Middle frontal gyrus (tissue), 1 donor: ENCODE results near the gene TOP3A.
"Not testable (repeated sequence)": the region's sequence is repeated elsewhere in the genome, so short reads cannot be mapped to it uniquely, and the experiment has no call there.

Source experiments
- DNase-seq: peaks from one replicate; pipeline ENCODE4 v3.0.0-alpha.2; 2015; ENCODE audit warnings: low spot score; ENCODE audit errors: extremely low spot score

Gene TOP3A

DNA sequence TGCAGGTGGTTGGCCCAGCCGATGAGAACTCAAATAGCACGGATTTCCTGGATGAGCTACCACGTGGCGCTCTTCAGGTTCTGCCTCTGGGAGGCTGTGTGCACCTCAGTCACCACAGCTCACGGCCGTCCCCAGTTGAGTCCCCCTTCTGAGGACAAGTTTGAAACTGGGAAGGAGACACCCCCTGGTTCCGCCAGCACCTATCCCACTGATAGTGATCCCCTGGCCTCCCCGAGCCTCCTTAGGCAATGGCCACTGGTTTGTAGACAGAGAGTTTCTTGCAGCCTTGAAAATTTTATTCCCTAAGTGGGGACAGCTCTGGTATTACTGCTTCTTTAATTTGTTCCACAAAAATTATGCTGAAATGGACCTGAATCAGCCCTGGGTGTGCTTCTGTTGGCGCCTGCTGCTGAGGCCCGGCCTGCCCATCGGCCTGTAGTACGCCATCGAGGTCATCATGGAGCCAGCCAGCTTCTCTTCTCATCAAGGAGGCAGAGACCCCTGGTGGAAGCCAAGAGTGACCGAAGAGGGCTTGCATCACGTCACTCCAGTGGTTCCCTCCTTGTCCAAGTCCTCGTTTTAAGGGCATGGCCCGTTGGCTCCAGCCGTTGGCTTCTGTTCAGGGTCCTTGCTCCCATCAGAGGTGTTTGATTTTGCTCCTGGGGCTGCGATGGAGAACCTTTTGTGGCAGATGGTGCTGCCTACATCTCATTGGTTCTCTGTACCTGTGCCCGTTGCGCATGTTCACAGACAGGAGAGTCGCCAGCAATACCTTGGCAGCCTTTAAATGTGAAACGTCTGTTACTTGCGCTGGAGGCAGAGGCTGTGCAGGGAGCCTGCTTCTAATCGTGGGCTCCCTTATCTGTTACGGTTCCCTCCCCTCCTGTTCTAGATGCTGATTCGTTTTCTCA is 9.6 kb upstream of the TOP3A start:
- no peak for DNase-seq

GRCh38 chr17:18323507-18324139 is 8.8 kb upstream of the TOP3A start:
- DNase-seq, result no peak

DNA sequence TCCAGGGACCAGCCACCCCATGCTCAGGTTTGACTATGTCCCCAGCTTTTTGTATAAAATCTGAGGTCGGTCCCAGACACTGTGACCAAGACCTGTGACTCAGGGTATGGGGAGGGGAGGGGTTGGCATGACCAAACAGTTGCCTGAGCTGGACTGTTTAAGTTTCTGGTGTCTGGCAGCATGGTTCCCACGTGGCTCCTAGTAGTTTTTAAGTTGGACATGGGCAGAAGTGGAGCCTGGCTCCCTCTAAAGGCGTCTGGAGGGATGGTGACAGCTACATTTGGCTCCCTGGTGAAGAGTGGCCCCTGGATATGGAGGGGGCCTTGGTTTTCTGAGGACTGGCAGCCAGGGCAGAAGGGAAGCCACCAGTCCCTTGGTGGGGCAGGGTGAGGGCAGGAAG is 8.2 kb upstream of the TOP3A start:
- DNase-seq, result no peak

DNA sequence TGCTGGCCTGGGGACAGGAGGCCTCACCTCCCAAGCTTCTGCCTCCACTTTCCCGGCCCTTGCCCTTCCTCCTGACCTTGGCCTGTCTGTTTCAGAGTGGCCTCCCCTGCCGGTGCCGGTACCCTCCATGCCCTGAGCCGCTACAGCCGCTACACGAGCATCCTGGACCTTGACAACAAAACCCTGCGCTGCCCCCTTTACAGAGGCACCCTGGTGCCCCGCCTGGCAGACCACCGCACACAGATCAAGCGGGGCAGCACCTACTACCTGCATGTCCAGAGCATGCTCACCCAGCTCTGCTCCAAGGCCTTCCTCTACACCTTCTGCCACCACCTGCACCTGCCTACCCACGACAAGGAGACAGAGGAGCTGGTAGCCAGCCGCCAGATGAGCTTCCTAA is 7.7 kb upstream of the TOP3A start:
- DNase-seq, result no peak

DNA sequence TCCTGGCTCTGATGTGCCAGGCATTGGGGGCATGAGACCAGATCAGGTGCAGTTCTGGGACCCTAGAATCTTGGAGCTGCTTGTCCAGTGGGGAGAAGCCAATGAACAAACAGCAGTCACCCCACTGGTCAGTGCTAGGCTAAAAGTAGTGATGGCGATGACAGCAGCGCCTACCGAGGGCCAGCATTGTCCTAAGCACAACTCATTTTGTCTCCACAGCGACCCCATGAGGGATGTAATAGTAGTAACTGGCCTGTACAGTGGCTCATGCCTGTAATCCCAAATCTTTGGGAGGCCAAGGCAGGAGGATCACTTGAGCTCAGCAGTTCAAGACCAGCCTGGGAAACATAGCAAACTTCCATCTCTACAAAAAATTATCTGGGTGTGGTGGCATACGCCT is 6.5 kb upstream of the TOP3A start:
- no peak for DNase-seq

GRCh38 chr17:18320301-18320700 is 5.5 kb upstream of the TOP3A start:
- DNase-seq, result no peak

GRCh38 chr17:18319604-18320256 is 4.9 kb upstream of the TOP3A start:
- DNase-seq, result no peak

GRCh38 chr17:18318771-18319450 is 4.1 kb upstream of the TOP3A start:
- DNase-seq, result no peak

DNA sequence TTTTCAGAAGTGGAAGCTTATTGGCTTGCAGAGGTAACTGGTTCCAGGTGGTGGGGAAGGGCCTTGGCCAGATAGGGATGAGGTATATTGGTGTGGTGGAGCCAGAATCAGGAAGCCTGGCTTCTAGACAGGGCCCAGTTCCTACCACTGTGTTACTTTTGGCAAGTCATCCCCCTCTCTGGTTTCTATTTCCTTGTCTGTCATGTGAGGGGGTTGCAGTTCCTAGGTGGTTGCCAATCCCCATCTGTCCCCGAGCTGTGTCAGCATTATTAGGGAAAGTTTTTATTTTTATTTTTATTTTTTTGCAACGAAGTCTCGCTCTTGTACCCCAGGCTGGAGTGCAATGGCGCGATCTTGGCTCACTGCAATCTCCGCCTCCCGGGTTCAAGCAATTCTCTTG is 3.3 kb upstream of the TOP3A start:
- no peak for DNase-seq

DNA sequence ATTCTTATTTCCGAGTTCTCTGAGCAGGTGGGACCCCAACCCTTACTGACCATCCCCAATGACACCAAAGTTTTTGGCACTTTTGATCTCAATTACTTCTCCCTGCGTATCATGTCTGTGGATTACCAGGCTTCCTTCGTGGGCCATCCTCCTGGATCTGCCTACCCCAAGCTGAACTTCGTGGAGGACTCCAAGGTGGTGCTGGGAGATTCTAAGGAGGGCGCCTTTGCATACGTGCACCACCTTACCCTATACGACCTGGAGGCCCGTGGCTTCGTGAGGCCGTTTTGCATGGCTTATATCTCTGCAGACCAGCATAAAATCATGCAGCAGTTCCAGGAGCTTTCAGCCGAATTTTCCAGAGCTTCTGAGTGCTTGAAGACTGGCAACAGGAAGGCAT is 1.2 kb upstream of the TOP3A start:
- DNase-seq, result no peak

- no peak for DNase-seq
Observed at GRCh38 chr17:18315562-18315922, 748 bp upstream of the TOP3A start.

GRCh38 chr17:18314059-18314730 is 599 bp downstream of the TOP3A start:
- no peak for DNase-seq

DNA sequence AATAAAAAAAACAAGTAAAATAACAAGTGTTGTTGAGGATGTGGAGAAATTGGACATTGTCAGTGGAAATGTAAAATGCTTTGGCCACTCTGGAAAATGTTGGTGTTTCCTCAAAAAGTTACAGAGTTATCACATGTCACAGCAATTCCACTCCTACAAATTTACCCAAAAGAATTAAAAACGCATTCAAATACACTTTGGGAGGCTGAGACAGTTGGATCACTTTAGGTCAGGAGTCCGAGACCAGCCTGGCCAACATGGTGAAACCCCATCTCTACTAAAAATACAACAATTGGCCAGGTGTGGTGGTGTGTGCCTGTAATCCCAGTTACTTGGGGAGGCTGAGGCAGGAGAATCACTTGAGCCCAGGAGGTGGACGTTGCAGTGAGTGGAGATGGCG is 5.6 kb downstream of the TOP3A start:
- no peak for DNase-seq

GRCh38 chr17:18303206-18303605 is 11.6 kb downstream of the TOP3A start:
- not testable (repeated sequence) for DNase-seq

- DNase-seq, result no peak
Observed at GRCh38 chr17:18300725-18301480, 13.9 kb downstream of the TOP3A start.

- not testable (repeated sequence) for DNase-seq
Observed at GRCh38 chr17:18298061-18298460, 16.7 kb downstream of the TOP3A start.

- DNase-seq, result no peak
Observed at GRCh38 chr17:18291718-18292540, 22.9 kb downstream of the TOP3A start.

DNA sequence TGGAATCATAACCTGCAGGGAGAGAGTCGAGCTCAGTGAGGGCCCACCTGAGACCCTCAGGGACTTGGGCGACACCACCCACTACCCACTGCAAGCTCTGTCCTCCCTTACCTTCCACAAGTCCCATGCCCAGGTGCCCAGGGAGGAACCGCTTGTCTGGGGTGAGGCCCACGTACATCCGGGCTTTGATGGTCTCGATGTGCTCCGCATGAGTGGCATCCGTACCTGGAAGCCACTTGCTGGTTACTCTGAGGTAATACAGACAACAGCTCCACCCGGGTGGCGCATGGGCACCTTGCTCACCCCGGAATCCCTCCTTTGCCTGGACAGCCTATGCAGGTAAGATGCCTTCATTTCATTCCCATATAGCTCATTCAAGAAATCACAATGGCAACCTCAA is 29.5 kb downstream of the TOP3A start:
- DNase-seq, result no peak

- DNase-seq, result no peak
Observed at GRCh38 chr17:18281788-18282187, 33.0 kb downstream of the TOP3A start.
